ENCODE measurements around the gene GRAMD4. TPM values are rescaled to one million over a fixed set of nuclear protein-coding genes. Genes with fewer than 3 reads are reported as not detected.

The GRAMD4 gene
- total RNA-seq, 1 donor from 2014 or later, result 77.6 TPM

GRCh38 chr22:46596032-46596441 is 24.1 kb upstream of the GRAMD4 start:
- H3K9me3 ChIP-seq (replicated peaks), result no peaks in the 10 kb centered on the region
- no peak for TF ChIP-seq CTCF (IDR thresholded peaks at IDR 0.05; ENCODE audit: borderline replicate concordance)
- DNase-seq, result peak; percentile 67
- no peak overlapping the region for H3K4me3 ChIP-seq
- H3K36me3 ChIP-seq, result no peaks in the 10 kb centered on the region
- peaks cover 94% of the 10 kb centered on the region for H3K4me1 ChIP-seq
- intact Hi-C loops (cut with micrococcal nuclease), result no loop called here
- H3K27me3 ChIP-seq (ENCODE audit: low read depth), result no peaks in the 10 kb centered on the region
- H3K27ac ChIP-seq (replicated peaks), result peak overlapping the region; percentile 94

- no peak for DNase-seq
- intact Hi-C loops (cut with micrococcal nuclease), result no loop called here
- Histone ChIP-seq H3K36me3 (no peaks in the 10 kb centered on the region), H3K4me1 (peaks cover 94% of the 10 kb centered on the region), H3K9me3 (replicated peaks) (no peaks in the 10 kb centered on the region), H3K27me3 (ENCODE audit: low read depth) (no peaks in the 10 kb centered on the region), H3K27ac (replicated peaks) (peak overlapping the region; percentile 94), H3K4me3 (no peak overlapping the region)
- no peak for TF ChIP-seq CTCF (IDR thresholded peaks at IDR 0.05; ENCODE audit: borderline replicate concordance)
These were observed 23.4 kb upstream of the GRAMD4 start for GRCh38 chr22:46596819-46597218.

- H3K27me3 ChIP-seq (ENCODE audit: low read depth), result no peaks in the 10 kb centered on the region
- H3K9me3 ChIP-seq (replicated peaks), result no peaks in the 10 kb centered on the region
- no peak overlapping the region for H3K4me3 ChIP-seq
- peak overlapping the region; percentile 52 for H3K27ac ChIP-seq (replicated peaks)
- no peaks in the 10 kb centered on the region for H3K36me3 ChIP-seq
- DNase-seq, result no peak
- TF ChIP-seq CTCF (IDR thresholded peaks at IDR 0.05; ENCODE audit: borderline replicate concordance), result no peak
- H3K4me1 ChIP-seq, result peaks cover 81% of the 10 kb centered on the region
- intact Hi-C loops (cut with micrococcal nuclease), result no loop called here
These were observed 22.0 kb upstream of the GRAMD4 start for GRCh38 chr22:46598224-46598623.

- peak; percentile 30 for DNase-seq
- H3K36me3 ChIP-seq, result no peaks in the 10 kb centered on the region
- intact Hi-C loops (cut with micrococcal nuclease), result no loop called here
These were observed 21.3 kb upstream of the GRAMD4 start for GRCh38 chr22:46598737-46599424.

GRCh38 chr22:46600273-46600796 is 19.9 kb upstream of the GRAMD4 start:
- Histone ChIP-seq H3K4me3 (no peak overlapping the region), H3K4me1 (peaks cover 74% of the 10 kb centered on the region), H3K9me3 (replicated peaks) (no peaks in the 10 kb centered on the region), H3K27ac (replicated peaks) (peak overlapping the region; percentile 60), H3K36me3 (no peaks in the 10 kb centered on the region), H3K27me3 (ENCODE audit: low read depth) (no peaks in the 10 kb centered on the region)
- no peak for TF ChIP-seq CTCF (IDR thresholded peaks at IDR 0.05; ENCODE audit: borderline replicate concordance)
- DNase-seq, result no peak
- intact Hi-C loops (cut with micrococcal nuclease), result no loop called here

More at GRCh38 chr22:46598737-46599424, 21.3 kb upstream of the GRAMD4 start:
- Histone ChIP-seq H3K9me3 (replicated peaks) (no peaks in the 10 kb centered on the region), H3K4me3 (no peak overlapping the region), H3K4me1 (peaks cover 79% of the 10 kb centered on the region), H3K27ac (replicated peaks) (peak overlapping the region; percentile 52), H3K27me3 (ENCODE audit: low read depth) (no peaks in the 10 kb centered on the region)
- TF ChIP-seq CTCF (IDR thresholded peaks at IDR 0.05; ENCODE audit: borderline replicate concordance), result no peak
